Panc1 (cell line): Measurements from ENCODE around the gene AIG1. TPM values are rescaled to one million over a fixed set of nuclear protein-coding genes. Genes with fewer than 3 reads are reported as not detected.

Experiments used
- ATAC-seq: fragments of 200-7000 bp; cut with Tn5 transposase; 2 replicates; pipeline ENCODE4 v1.9.1; 2020; ENCODE audit warnings: mild to moderate bottlenecking, moderate library complexity
- BruUV-seq: library from RNA; stranded (reverse); fragments of 400-500 nt; replicated peaks from 2 replicates; lab custom pipeline; 2021; lab: Mats Ljungman, UMichigan
- CTCF ChIA-PET: fragments of 300-600 bp; sonication (Branson Sonifier 250); formaldehyde crosslinking; loops from one replicate; lab custom pipeline; 2022; ENCODE audit warnings: antibody characterized with exemption; lab: Charles Lee
- POLR2A ChIA-PET: fragments of 300-600 bp; sonication (Branson Sonifier 250); formaldehyde crosslinking; loops from one replicate; lab custom pipeline; 2022; ENCODE audit warnings: antibody characterized with exemption; lab: Charles Lee
- DNase-seq: peaks from one replicate; pipeline ENCODE4 v3.0.0-alpha.2; 2010; ENCODE audit warnings: low read depth, low spot score
- H3K27ac ChIP-seq: 2 replicates; pipeline ENCODE4 v1.5.1; 2011; ENCODE audit warnings: mild to moderate bottlenecking, low read length, inconsistent platforms
- H3K27me3 ChIP-seq: fragments of 200-500 bp; sonication (Bioruptor generic); 2 replicates; pipeline ENCODE4 v1.6.0; 2014; ENCODE audit warnings: low read length, inconsistent platforms; ENCODE audit not compliant: control insufficient read depth, insufficient read depth
- H3K36me3 ChIP-seq: fragments of 200-500 bp; sonication (Bioruptor generic); 2 replicates; pipeline ENCODE4 v1.5.1; 2014; ENCODE audit warnings: inconsistent platforms, mild to moderate bottlenecking, low read length, moderate library complexity; ENCODE audit not compliant: control insufficient read depth, insufficient read depth
- H3K4me1 ChIP-seq: 2 replicates; pipeline ENCODE4 v1.5.1; 2011; ENCODE audit warnings: inconsistent platforms, mild to moderate bottlenecking, low read length, moderate library complexity; ENCODE audit not compliant: control insufficient read depth, insufficient read depth
- H3K4me3 ChIP-seq, 2 experiments: 2 replicates each; pipeline ENCODE4 v1.5.1; 2011 to 2012; ENCODE audit warnings: low read depth in 2 of 2, low read length in 2 of 2, mild to moderate bottlenecking in 2 of 2, inconsistent platforms in 1 of 2, moderate library complexity in 1 of 2
- H3K9me3 ChIP-seq: fragments of 200-500 bp; sonication (Bioruptor generic); 2 replicates; pipeline ENCODE4 v1.5.1; 2014; ENCODE audit warnings: low read depth, mild to moderate bottlenecking, inconsistent platforms, low read length, moderate library complexity; ENCODE audit not compliant: control insufficient read depth, insufficient read depth
- POLR2AphosphoS5 ChIP-seq: IDR thresholded peaks from 2 replicates; pipeline ENCODE4 v1.6.1; 2012; ENCODE audit warnings: mild to moderate bottlenecking, low read depth, low read length, moderate library complexity
- SIN3A ChIP-seq: IDR thresholded peaks from 2 replicates; pipeline ENCODE4 v1.6.1; 2012; ENCODE audit warnings: low read depth, mild to moderate bottlenecking, low read length, moderate library complexity, borderline replicate concordance; ENCODE audit not compliant: insufficient read depth
- TCF7L2 ChIP-seq: IDR thresholded peaks from 2 replicates; pipeline ENCODE4 v1.6.1; 2011; ENCODE audit warnings: mild to moderate bottlenecking, low read depth, low read length, inconsistent platforms
- in situ Hi-C: cut with HindIII; loops from 2 replicates; pipeline ENCODE4 v1.10.0; 2016; ENCODE audit warnings: low sequenced_read_pairs, low pct_unique_long_range_greater_than_20kb
- intact Hi-C: fragments of 100-400 bp; cut with micrococcal nuclease; formaldehyde crosslinking; loops from one replicate; pipeline ENCODE4 v1.10.0; 2022; ENCODE audit not compliant: unreplicated experiment
- total RNA-seq: library from RNA; stranded (reverse); gene quantifications from one replicate; pipeline ENCODE4 v1.2.1, GENCODE V29; 2021; ENCODE audit not compliant: unreplicated experiment
- TF ChIP-seq, protein P1 (sequence below): fragments of 450-650 bp; IDR thresholded peaks from 2 replicates; pipeline ENCODE4 v1.5.1; 2017; ENCODE audit warnings: mild to moderate bottlenecking
- TF ChIP-seq, protein P2 (sequence below), 2 experiments: IDR thresholded peaks; 2 replicates each; pipeline ENCODE4 v1.6.1; 2011 to 2012; ENCODE audit warnings: low read depth in 2 of 2, control low read depth in 1 of 2, low read length in 1 of 2, mild to moderate bottlenecking in 1 of 2, moderate library complexity in 1 of 2; ENCODE audit not compliant: insufficient read depth in 1 of 2

The AIG1 gene
- total RNA-seq, 1 experiment from 2014 or later: 23.9 TPM

DNA sequence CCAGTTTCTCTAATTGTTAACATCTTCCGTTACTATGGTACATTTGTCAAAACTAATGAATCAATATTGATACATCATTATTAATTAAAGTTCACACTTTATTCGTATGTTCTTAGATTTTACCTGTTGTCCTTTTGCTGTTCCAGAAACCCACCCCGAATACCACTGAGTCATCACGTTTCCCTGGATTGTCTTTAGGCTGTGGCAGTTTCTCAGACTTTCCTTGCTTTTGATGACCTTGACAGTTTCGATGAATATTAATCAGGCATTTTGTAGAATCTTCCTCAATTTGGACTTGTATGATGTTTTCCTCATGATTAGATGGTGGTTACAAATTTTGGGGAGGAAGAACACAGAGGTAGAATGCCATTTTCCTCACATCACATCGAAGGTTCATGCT lies 39.1 kb upstream of the AIG1 start:
- Histone ChIP-seq H3K27ac (no peak overlapping the region), H3K4me1 (no peaks in the 10 kb centered on the region), H3K4me3 (no peak overlapping the region), H3K9me3 (peaks cover 3% of the 10 kb centered on the region; the same call in 1 of the 2 replicates), H3K36me3 (no peaks in the 10 kb centered on the region), H3K27me3 (no peaks in the 10 kb centered on the region)
- in situ Hi-C loops (no loop called here), intact Hi-C loops (no loop called here)
- TF ChIP-seq TCF7L2 (no peak), SIN3A (no peak), POLR2AphosphoS5 (no peak)
- TF ChIP-seq, protein P1, sequence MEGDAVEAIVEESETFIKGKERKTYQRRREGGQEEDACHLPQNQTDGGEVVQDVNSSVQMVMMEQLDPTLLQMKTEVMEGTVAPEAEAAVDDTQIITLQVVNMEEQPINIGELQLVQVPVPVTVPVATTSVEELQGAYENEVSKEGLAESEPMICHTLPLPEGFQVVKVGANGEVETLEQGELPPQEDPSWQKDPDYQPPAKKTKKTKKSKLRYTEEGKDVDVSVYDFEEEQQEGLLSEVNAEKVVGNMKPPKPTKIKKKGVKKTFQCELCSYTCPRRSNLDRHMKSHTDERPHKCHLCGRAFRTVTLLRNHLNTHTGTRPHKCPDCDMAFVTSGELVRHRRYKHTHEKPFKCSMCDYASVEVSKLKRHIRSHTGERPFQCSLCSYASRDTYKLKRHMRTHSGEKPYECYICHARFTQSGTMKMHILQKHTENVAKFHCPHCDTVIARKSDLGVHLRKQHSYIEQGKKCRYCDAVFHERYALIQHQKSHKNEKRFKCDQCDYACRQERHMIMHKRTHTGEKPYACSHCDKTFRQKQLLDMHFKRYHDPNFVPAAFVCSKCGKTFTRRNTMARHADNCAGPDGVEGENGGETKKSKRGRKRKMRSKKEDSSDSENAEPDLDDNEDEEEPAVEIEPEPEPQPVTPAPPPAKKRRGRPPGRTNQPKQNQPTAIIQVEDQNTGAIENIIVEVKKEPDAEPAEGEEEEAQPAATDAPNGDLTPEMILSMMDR: no peak
- TF ChIP-seq, protein P2, sequence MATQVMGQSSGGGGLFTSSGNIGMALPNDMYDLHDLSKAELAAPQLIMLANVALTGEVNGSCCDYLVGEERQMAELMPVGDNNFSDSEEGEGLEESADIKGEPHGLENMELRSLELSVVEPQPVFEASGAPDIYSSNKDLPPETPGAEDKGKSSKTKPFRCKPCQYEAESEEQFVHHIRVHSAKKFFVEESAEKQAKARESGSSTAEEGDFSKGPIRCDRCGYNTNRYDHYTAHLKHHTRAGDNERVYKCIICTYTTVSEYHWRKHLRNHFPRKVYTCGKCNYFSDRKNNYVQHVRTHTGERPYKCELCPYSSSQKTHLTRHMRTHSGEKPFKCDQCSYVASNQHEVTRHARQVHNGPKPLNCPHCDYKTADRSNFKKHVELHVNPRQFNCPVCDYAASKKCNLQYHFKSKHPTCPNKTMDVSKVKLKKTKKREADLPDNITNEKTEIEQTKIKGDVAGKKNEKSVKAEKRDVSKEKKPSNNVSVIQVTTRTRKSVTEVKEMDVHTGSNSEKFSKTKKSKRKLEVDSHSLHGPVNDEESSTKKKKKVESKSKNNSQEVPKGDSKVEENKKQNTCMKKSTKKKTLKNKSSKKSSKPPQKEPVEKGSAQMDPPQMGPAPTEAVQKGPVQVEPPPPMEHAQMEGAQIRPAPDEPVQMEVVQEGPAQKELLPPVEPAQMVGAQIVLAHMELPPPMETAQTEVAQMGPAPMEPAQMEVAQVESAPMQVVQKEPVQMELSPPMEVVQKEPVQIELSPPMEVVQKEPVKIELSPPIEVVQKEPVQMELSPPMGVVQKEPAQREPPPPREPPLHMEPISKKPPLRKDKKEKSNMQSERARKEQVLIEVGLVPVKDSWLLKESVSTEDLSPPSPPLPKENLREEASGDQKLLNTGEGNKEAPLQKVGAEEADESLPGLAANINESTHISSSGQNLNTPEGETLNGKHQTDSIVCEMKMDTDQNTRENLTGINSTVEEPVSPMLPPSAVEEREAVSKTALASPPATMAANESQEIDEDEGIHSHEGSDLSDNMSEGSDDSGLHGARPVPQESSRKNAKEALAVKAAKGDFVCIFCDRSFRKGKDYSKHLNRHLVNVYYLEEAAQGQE (IDR thresholded peaks at IDR 0.05; ENCODE audit: insufficient read depth in 1 of 2, low read depth in 2 of 2, low read length in 1 of 2): no peak
- ChIA-PET CTCF (no interaction called here), POLR2A (no interaction called here)
- ATAC-seq: no peak
- no TSS peak for BruUV-seq
- DNase-seq: no peak

DNA sequence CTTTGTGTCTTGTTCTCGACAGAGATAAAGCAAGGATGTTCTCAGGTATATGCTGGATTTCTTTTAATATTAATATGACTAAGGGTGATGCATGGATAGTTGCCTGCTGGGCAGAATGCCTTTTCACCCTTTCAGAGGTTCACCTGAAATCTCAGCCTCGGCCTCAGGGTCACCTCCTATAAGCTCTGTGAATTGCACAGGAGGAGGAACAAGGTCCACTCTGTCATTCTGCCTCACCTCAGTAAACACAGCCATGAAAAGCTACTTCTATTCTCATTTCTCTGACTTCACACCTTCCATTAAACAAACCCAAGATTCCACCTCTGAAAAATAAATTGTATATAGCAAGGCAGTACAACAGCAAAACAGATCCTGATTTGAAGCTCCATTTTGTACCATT lies 38.1 kb upstream of the AIG1 start:
- DNase-seq (no peak), ATAC-seq (no peak)
- no peak overlapping the region for H3K4me3 ChIP-seq
- no peaks in the 10 kb centered on the region for H3K9me3 ChIP-seq
- no peak overlapping the region for H3K27ac ChIP-seq
- POLR2A ChIA-PET: no interaction called here
- H3K36me3 ChIP-seq: no peaks in the 10 kb centered on the region
- H3K4me1 ChIP-seq: no peaks in the 10 kb centered on the region
- in situ Hi-C loops: no loop called here
- no TSS peak for BruUV-seq
- TF ChIP-seq, protein P1: no peak
- TF ChIP-seq SIN3A: no peak
- no peak for TF ChIP-seq POLR2AphosphoS5
- TF ChIP-seq, protein P2 (IDR thresholded peaks at IDR 0.05; ENCODE audit: insufficient read depth in 1 of 2, low read depth in 2 of 2, low read length in 1 of 2): no peak
- no peak for TF ChIP-seq TCF7L2
- intact Hi-C loops: no loop called here
- no peaks in the 10 kb centered on the region for H3K27me3 ChIP-seq
- CTCF ChIA-PET: no interaction called here
